HEK293 (cell line): Measurements from ENCODE around the gene LNP1.

Source experiments
- RBAK ChIP-seq: fragments of 450-650 bp; formaldehyde crosslinking; IDR thresholded peaks from 2 replicates; pipeline ENCODE4 v1.5.1; 2016; ENCODE audit warnings: missing biosample characterization, missing genetic modification characterization
- ZNF560 ChIP-seq: fragments of 450-650 bp; formaldehyde crosslinking; IDR thresholded peaks from 2 replicates; pipeline ENCODE4 v1.5.1; 2017; ENCODE audit warnings: missing biosample characterization, missing genetic modification characterization, borderline replicate concordance
- TF ChIP-seq, protein P1 (sequence below): fragments of 450-650 bp; formaldehyde crosslinking; IDR thresholded peaks from 2 replicates; pipeline ENCODE4 v1.5.1; 2017; ENCODE audit warnings: missing biosample characterization, missing genetic modification characterization

Gene LNP1

GRCh38 chr3:100503448-100503847 lies 102.1 kb downstream of the LNP1 start (continued):
- TF ChIP-seq RBAK (no peak), ZNF560 (no peak)
- TF ChIP-seq, protein P1, sequence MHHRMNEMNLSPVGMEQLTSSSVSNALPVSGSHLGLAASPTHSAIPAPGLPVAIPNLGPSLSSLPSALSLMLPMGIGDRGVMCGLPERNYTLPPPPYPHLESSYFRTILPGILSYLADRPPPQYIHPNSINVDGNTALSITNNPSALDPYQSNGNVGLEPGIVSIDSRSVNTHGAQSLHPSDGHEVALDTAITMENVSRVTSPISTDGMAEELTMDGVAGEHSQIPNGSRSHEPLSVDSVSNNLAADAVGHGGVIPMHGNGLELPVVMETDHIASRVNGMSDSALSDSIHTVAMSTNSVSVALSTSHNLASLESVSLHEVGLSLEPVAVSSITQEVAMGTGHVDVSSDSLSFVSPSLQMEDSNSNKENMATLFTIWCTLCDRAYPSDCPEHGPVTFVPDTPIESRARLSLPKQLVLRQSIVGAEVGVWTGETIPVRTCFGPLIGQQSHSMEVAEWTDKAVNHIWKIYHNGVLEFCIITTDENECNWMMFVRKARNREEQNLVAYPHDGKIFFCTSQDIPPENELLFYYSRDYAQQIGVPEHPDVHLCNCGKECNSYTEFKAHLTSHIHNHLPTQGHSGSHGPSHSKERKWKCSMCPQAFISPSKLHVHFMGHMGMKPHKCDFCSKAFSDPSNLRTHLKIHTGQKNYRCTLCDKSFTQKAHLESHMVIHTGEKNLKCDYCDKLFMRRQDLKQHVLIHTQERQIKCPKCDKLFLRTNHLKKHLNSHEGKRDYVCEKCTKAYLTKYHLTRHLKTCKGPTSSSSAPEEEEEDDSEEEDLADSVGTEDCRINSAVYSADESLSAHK (tag by site-specific recombination) = no peak
